HG02943 (cell line): ENCODE data around the gene NPAS3.

ENCODE experiments used
- ATAC-seq: cut with Tn5 transposase; IDR thresholded peaks from one replicate; pipeline ENCODE4 v1.9.1; 2021; ENCODE audit warnings: mild to moderate bottlenecking, low read depth, moderate library complexity; ENCODE audit not compliant: unreplicated experiment

NPAS3 gene

DNA sequence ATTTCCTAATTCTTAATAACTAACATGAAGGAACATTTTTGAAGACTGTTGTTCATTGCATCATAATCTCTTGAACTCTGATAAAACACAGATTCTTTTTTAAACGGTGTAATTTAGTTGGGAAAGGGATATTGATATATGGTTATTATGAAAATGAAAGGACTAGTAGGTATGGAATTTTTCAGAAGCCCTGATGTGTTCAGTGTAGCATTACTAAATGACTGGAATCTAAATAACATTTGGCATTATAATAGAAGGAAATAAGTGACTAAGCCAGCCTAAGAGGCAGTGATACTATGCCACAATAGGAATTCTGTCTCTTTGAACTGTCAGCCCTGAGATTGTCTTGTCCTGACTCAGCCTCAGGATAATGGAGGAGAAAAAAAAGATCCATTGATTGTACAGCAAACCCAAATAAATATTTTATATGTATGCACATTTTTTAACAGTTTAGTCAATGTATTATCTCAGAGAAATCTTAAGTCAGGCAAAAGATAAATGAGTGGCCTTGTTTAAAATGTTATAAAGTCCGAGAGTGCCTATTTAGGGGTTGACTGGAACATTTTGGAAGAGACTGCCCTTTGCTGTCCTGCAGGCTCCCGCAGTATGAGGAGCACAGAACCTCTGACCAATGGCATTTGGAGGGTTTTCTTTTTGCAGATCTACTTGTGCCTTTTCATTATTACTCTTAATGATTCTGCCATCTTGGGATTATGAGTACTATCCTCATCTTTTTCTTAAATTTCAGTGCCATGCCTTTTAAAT, 741.0 kb downstream of the NPAS3 start:
- no peak for ATAC-seq

GRCh38 chr14:33680873-33681272, 742.2 kb downstream of the NPAS3 start:
- ATAC-seq: no peak

DNA sequence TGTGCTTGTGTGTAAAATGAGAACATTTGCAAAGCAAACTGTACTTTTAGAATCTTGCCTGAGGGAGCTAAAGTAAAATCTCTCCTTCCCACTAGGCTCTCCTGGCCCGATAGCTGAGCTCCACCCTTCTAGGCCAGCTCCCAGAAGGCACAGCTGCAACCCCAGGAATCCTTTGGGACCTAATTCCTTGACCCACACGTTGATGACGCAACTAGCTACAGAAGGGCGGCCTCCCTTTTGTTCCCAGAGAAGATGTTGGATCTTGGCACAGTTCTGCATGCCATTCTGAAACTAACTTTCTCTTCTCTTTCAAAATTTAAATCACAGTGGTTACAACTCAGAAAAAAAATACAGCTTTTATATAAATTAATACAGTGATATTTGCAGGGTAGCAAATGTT, 744.1 kb downstream of the NPAS3 start:
- no peak for ATAC-seq

- ATAC-seq: no peak
These were observed 746.3 kb downstream of the NPAS3 start for GRCh38 chr14:33685026-33685425.

GRCh38 chr14:33685698-33686097, 747.0 kb downstream of the NPAS3 start:
- no peak for ATAC-seq

GRCh38 chr14:33686218-33686617, 747.5 kb downstream of the NPAS3 start:
- no peak for ATAC-seq

DNA sequence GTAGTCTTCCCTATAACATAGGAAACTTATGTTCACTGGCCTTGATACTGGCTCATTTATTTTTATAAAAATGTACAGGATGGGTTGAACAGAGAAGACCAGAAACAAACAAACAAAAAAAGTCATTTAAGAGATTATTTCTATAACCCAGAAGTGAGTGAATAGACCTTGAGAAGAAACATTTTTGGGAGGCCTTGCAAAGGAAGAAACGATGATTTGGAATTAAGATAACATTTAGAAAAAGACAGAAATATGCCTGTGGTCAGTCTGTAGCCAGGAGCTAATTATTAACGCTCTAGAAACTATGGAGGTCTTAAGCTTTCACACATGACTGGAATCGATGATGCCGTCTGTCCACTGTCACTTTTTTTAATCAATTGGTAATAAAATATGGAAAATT, 748.2 kb downstream of the NPAS3 start:
- ATAC-seq: no peak

GRCh38 chr14:33689680-33690079, 751.0 kb downstream of the NPAS3 start:
- no peak for ATAC-seq

GRCh38 chr14:33691907-33692306, 753.2 kb downstream of the NPAS3 start:
- ATAC-seq: no peak

DNA sequence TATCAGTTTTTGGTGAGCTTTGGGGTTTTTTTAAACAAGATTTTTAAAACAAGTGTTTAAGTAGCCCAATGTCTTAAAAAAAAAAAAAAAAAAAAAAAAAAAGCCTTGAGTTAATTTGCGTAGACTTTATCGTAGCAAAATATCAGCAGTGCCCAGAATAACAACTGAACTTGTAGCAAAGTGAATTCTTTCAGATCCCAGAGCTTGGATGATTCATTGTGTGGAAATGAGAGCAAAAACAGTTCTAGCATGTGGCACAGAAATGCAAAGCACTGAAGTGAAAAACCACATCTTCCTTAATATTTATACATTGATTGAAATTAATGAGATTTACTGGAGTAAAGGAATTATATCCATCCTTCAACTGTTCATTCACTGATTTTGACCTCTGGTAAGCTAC, 754.1 kb downstream of the NPAS3 start:
- no peak for ATAC-seq

DNA sequence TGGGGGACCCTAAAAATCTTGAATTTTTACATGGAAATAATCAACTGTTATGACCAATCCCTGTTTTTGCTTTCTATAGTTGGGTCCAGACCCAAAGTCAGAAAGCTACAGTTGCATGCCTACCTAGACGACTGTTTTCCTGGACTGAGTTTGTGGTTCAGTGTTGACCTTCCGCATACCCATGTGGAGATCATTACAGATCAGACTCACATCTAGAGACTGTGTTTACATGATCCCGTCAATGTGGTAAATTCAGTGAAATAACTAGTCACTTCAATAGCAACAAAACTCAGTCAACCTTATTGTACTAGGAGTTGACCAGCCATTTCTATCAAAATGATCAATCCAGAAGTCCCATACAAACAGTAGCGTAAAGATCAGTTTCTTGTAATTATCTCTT, 754.6 kb downstream of the NPAS3 start:
- no peak for ATAC-seq

- ATAC-seq: no peak
These were observed 757.5 kb downstream of the NPAS3 start for GRCh38 chr14:33696165-33696564.

DNA sequence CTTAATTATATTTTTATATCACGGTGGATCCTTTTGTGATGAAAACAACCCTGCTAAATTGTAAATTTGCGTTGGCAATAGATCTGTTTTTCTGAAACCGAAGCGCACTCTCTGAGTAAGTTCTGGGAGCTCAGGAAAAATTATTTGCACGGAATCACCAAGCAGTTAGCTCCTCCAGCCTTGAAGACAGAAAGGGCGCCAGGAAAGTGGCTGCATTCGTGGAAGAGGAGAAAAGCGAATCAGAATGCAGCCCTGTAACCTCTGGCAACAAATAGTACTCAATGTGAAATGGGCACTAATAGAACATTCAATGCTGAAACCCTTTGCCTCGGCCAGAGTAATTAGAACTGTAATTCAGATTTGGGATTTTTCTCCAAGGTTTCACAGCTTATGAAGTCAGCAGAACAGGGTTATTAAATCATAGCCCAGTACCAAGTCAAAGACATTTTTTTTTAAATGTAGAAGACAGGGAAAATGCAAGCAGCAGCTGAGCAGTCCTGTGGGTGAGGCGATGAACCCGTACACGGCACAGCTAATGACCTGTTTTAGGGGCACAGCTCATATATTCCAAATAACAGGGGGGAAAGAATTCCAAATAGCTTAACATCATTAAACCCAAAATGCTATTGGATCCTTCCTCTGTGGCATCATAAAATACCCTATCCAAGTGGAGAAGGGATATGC, 760.8 kb downstream of the NPAS3 start:
- no peak for ATAC-seq

GRCh38 chr14:33700052-33700451, 761.4 kb downstream of the NPAS3 start:
- ATAC-seq: no peak

DNA sequence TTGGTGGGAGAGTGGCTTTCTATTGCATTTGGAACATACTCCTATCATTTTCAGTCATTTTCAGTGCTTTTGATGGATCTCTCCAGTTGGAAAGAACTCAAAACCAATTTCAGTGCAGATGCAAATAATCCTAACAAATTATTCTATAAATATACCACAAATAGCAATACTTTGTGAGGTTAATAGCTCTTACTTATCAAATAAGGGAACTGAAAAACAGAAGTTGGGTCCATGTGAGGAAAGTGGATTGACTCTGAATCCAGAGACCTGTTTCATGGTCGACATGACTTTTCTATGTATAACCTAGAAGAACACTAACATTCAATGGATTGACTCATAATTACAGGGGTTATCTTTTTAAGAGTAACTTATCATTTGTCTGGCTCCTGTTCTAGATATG, 763.6 kb downstream of the NPAS3 start:
- ATAC-seq: no peak

- no peak for ATAC-seq
These were observed 765.8 kb downstream of the NPAS3 start for GRCh38 chr14:33704481-33704880.

DNA sequence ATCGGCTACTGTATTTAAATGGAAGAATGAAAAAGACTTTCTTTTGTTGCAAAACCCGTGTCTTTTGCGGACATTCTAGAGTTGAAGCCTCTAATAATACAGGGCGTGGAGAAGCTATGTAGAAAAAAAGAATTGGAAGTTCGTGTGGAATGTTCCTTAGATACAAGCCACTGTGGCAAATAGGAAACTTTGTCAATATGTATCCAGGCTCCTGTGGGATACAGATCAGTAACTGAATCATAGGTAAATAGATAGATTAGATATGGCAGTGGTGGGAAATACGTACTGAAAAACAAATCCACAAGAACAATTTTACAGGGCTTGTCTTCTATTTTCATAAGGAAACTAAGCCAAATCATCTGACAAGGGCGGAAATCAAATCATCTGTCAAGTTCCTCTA, 766.8 kb downstream of the NPAS3 start:
- no peak for ATAC-seq

DNA sequence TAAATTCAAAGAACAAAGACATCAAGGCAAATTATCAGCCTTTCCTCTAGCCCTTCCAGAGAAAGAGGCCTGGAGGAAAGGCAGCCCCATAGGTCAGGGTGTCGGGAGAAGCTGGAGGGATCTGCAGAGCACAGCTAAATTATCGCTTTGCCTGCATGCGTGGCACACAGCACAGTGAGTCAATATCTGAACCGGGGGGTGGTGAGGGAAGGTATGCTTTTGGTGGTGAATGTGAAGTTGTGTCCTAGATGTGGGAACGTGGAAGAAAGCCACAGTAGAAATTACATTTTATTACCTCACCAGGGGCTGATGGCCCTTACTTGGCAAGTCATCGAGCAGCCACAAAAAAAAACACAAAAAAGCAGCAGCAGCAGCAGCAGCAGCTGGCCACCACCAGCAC, 769.0 kb downstream of the NPAS3 start:
- ATAC-seq: no peak

- ATAC-seq: no peak
These were observed 770.6 kb downstream of the NPAS3 start for GRCh38 chr14:33709283-33709682.

DNA sequence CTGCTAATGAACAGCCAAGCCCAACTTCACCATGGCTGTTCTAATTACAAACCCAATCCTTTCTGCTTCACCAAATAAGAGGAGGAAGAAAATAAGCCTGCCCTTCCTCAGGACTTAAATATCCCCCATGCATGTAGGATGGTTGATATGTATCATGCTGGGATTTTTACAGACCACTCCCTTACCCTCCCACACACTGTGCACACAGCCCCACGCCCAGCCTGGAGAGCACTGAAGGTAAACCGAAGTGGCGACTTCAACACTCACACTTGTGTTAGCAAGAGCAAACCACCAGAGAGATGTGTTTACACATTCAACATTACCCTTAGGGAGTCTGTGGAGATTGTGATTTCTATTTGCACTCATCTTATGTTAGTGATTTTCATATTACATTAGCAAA, 771.0 kb downstream of the NPAS3 start:
- no peak for ATAC-seq

GRCh38 chr14:33710273-33710672, 771.6 kb downstream of the NPAS3 start:
- ATAC-seq: no peak

GRCh38 chr14:33711194-33711593, 772.5 kb downstream of the NPAS3 start:
- ATAC-seq: no peak
